ENCODE results near the gene CABLES1. TPM values are rescaled to one million over a fixed set of nuclear protein-coding genes. Genes with fewer than 3 reads are reported as not detected.

Gene CABLES1
- total and polyA plus RNA-seq, 2 of the 8 experiments (the other 6 are each of a cell fraction or from before 2014, with no cell fraction given) = 9.2 to 26.4 TPM

GRCh38 chr18:23108496-23108895 is 26.8 kb upstream of the CABLES1 start:
- H3K23ac ChIP-seq (ENCODE audit: insufficient read length) = no peak overlapping the region
- H3K9ac ChIP-seq (replicated peaks in 1 of 4; ENCODE audit: extremely low read depth in 1 of 4, low read depth in 3 of 4, low read length in 3 of 4) = no peak overlapping the region
- no peak overlapping the region for H2BK20ac ChIP-seq (ENCODE audit: low read length)
- H3K4me3 ChIP-seq (ENCODE audit: extremely low read depth in 1 of 4, insufficient read depth in 2 of 4, low read depth in 3 of 4, low read length in 4 of 4) = no peak overlapping the region
- H3K36me3 ChIP-seq (ENCODE audit: control insufficient read depth in 2 of 4, insufficient read depth in 4 of 4, low read length in 3 of 4) = no peaks in the 10 kb centered on the region
- no peak overlapping the region for H3K18ac ChIP-seq (ENCODE audit: extremely low read depth, low read length)
- no peaks in the 10 kb centered on the region for H3K79me1 ChIP-seq (ENCODE audit: low read depth, low read length)
- no peak overlapping the region for H3K4me2 ChIP-seq (ENCODE audit: insufficient read depth in 1 of 2, low read depth in 2 of 2, low read length in 2 of 2)
- no peak overlapping the region for H4K8ac ChIP-seq (ENCODE audit: extremely low read depth, insufficient read depth, low read length)
- no peak overlapping the region for H3K27ac ChIP-seq (ENCODE audit: low read depth, low read length)
- no peak overlapping the region for H2AFZ ChIP-seq (ENCODE audit: low read length)
- H4K91ac ChIP-seq (replicated peaks; ENCODE audit: insufficient read length, low read length) = no peak overlapping the region
- ChIA-PET CTCF (ENCODE audit: partially characterized antibody) (interaction anchor here (0.6 to 0.9 kb wide), 3 partner anchors 20 to 270 kb away, joined by 3 read pairs; no protein-coding TSS in a partner anchor), POLR2A (ENCODE audit: partially characterized antibody) (no interaction called here)
- no peaks in the 10 kb centered on the region; the same call in 1 of the 2 replicates for H3K23me2 ChIP-seq (ENCODE audit: low read depth, low read length)
- no peak overlapping the region for H4K5ac ChIP-seq (ENCODE audit: insufficient read length, low read depth, low read length)
- WGBS, 2 experiments (ENCODE audit: extremely low coverage in 1 of 2, insufficient coverage in 1 of 2, insufficient read length in 1 of 2, insufficient replicate concordance in 2 of 2, low coverage in 1 of 2, low lambda C conversion rate in 2 of 2, missing lambda C conversion rate in 1 of 2) = 92% methylated on average over 5 of the region's 5 CpGs; no CpG with 5 or more reads in 1 of the 2 experiments
- H2BK15ac ChIP-seq (ENCODE audit: low read length) = no peak overlapping the region
- no peak overlapping the region for H3K56ac ChIP-seq (replicated peaks; ENCODE audit: insufficient read length, low read depth, low read length)
- peaks cover 0 to 4% (median 0%) of the 10 kb centered on the region in 4 experiments; a peak in 1 of 7 replicates for H3K4me1 ChIP-seq (replicated peaks in 1 of 4; ENCODE audit: control insufficient read depth in 3 of 4, insufficient read depth in 4 of 4, low read length in 3 of 4)
- no peaks in the 10 kb centered on the region; a peak in 1 of 4 replicates for H3K9me3 ChIP-seq (ENCODE audit: insufficient read depth in 2 of 2, low read depth in 1 of 2, low read length in 1 of 2)
- H2BK12ac ChIP-seq (ENCODE audit: low read depth, low read length) = no peak overlapping the region
- no peak for TF ChIP-seq CHD1 (IDR thresholded peaks at IDR 0.05; ENCODE audit: low read depth, low read length)
- no peak for TF ChIP-seq SAP30 (IDR thresholded peaks at IDR 0.05; ENCODE audit: insufficient read depth, insufficient replicate concordance, low read length)
- TF ChIP-seq MAFK (IDR thresholded peaks at IDR 0.05; ENCODE audit: low read depth, low read length) = no peak
- no peak overlapping the region for H3K14ac ChIP-seq (ENCODE audit: insufficient read length)
- no peak overlapping the region for H3K4ac ChIP-seq (replicated peaks; ENCODE audit: insufficient read length, low read depth, low read length)
- peaks cover 0 to 3% (median 0%) of the 10 kb centered on the region in 4 experiments; a peak in 1 of 7 replicates for H3K27me3 ChIP-seq (replicated peaks in 1 of 4; ENCODE audit: control insufficient read depth in 3 of 4, extremely low read depth in 1 of 4, insufficient read depth in 3 of 4, low read length in 3 of 4)
- H2AK5ac ChIP-seq (ENCODE audit: low read depth, low read length) = no peak overlapping the region
- no peaks in the 10 kb centered on the region for H3K79me2 ChIP-seq (ENCODE audit: control insufficient read depth in 1 of 2, insufficient read depth in 2 of 2, low read length in 2 of 2)
- no peak overlapping the region for H2BK5ac ChIP-seq (ENCODE audit: low read depth, low read length)
- H4K20me1 ChIP-seq (replicated peaks in 1 of 2; ENCODE audit: control insufficient read depth in 1 of 2, insufficient read depth in 2 of 2, low read length in 2 of 2) = no peaks in the 10 kb centered on the region
- no peak for DNase-seq (ENCODE audit: low read depth in 1 of 2, low spot score in 2 of 2)
- FAIRE-seq = no peak
- no peak overlapping the region for H2BK120ac ChIP-seq (replicated peaks; ENCODE audit: low read depth, low read length)
